Measurements from ENCODE around the gene GSX1.

DNA sequence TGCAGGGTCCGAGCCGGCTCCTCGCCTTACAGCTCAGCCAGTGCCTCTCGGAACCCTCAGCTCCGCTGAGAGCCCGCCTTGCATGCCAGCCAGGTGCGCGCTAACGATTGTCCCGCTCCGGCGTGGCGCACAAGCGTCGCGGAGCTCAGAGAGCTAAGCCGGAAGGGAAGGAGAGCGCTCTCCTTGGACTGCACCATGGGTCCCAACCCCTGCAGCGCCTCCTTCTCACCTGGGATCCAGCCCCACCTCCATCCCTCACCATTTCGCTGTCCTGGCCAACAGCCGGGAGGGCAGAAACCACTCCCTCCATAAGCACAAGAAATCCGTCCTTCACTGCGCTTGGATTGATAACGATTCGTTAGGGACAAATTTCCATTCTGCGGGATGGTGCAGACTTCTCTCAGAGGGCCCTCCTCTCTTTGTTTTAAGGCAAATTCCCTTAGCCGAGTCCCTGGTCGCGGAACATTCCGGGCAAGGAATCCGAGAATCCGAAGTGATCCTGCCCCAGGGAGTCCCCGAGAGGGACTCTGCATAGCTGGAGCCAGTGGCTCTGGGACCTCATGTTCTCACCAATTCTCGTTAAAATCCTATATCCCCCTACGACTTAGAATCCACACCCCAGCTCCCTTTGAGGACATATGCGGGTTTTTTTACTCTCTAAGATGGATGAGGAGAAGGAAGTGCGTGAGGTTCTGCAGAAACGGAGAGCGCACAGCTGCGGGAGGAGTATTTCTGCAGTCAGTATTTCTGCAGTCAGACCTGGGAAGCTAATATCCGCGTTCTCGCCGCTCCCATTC is 2.8 kb downstream of the GSX1 start:
- TF ChIP-seq, protein P1, sequence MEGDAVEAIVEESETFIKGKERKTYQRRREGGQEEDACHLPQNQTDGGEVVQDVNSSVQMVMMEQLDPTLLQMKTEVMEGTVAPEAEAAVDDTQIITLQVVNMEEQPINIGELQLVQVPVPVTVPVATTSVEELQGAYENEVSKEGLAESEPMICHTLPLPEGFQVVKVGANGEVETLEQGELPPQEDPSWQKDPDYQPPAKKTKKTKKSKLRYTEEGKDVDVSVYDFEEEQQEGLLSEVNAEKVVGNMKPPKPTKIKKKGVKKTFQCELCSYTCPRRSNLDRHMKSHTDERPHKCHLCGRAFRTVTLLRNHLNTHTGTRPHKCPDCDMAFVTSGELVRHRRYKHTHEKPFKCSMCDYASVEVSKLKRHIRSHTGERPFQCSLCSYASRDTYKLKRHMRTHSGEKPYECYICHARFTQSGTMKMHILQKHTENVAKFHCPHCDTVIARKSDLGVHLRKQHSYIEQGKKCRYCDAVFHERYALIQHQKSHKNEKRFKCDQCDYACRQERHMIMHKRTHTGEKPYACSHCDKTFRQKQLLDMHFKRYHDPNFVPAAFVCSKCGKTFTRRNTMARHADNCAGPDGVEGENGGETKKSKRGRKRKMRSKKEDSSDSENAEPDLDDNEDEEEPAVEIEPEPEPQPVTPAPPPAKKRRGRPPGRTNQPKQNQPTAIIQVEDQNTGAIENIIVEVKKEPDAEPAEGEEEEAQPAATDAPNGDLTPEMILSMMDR (IDR thresholded peaks at IDR 0.05; ENCODE audit: insufficient read depth, low read depth, low read length) = no peak
- TF ChIP-seq EZH2 (IDR thresholded peaks at IDR 0.05; ENCODE audit: insufficient read depth, low read length) = no peak
